Body of pancreas (tissue), 4 donors: ENCODE data around the gene DUS1L. TPM values are rescaled to one million over a fixed set of nuclear protein-coding genes. Genes with fewer than 3 reads are reported as not detected.

Source experiments
- ATAC-seq: fragments of 150-250 bp; one replicate; pipeline ENCODE4 v1.9.1; 2016
- DNase-seq, 4 donors: peaks; one replicate each; pipeline ENCODE4 v3.0.0-alpha.2; 2019
- H3K27ac ChIP-seq, 4 donors: fragments of 200-600 bp; sonication (generic); 1 replicate in 3 of 4; 2 replicates in 1 of 4; pipeline versions ENCODE4 v1.5.1 to v1.6.1; 2016 to 2019; ENCODE audit warnings: mild to moderate bottlenecking in 1 of 4, mixed read lengths in 1 of 4, moderate library complexity in 1 of 4
- H3K27me3 ChIP-seq, 2 donors: fragments of 200-600 bp; sonication (generic); one replicate each; pipeline ENCODE4 v1.6.0; 2016; ENCODE audit warnings: mild to moderate bottlenecking in 1 of 2
- H3K36me3 ChIP-seq, 2 donors: fragments of 200-600 bp; sonication (generic); replicated peaks in 1 of 2; 2 replicates each; pipeline ENCODE4 v1.5.1; 2016; ENCODE audit warnings: low read depth in 2 of 2; ENCODE audit not compliant: insufficient read depth in 1 of 2
- H3K4me1 ChIP-seq: fragments of 200-600 bp; sonication (generic); one replicate; pipeline ENCODE4 v1.6.0; 2016
- H3K4me3 ChIP-seq, 2 donors: fragments of 200-600 bp; sonication (generic); 1 replicate in 1 of 2; 2 replicates in 1 of 2; pipeline ENCODE4 v1.5.1; 2016 to 2019
- H3K9me3 ChIP-seq, 3 donors: fragments of 200-600 bp; sonication (generic); 1 replicate in 2 of 3; 2 replicates in 1 of 3; pipeline ENCODE4 v1.5.1; 2016
- POLR2A ChIP-seq, 3 donors: fragments of 450-650 bp; IDR thresholded peaks; one replicate each; pipeline ENCODE4 v1.6.1; 2016; ENCODE audit warnings: antibody characterized with exemption in 3 of 3, mild to moderate bottlenecking in 2 of 3
- WGBS, 2 donors: methylation state at CpG; one replicate each; pipeline ENCODE4 v1.1.5; 2017; 5-methylcytosine and 5-hydroxymethylcytosine counted together
- intact Hi-C: fragments of 100-400 bp; cut with DNase I; formaldehyde crosslinking; loops from one replicate; pipeline ENCODE4 v1.15.1; 2023
- total RNA-seq, 2 donors: library from RNA; depleted of rRNA; stranded (reverse); fragments of >200 nt; gene quantifications; one replicate each; pipeline ENCODE4 v1.1.0, GENCODE V29; 2016
- TF ChIP-seq, protein P1 (sequence below), 7 experiments: fragments of 450-650 bp in 4 of 7; fragments of 200-600 bp in 3 of 7; sonication (generic) in 3 of 7; IDR thresholded peaks; one replicate each; pipeline ENCODE4 v1.5.1; 2016 to 2019; ENCODE audit warnings: antibody characterized with exemption in 7 of 7

DUS1L gene
- total RNA-seq, 2 donors from 2014 or later, result 76.0 to 128 TPM

DNA sequence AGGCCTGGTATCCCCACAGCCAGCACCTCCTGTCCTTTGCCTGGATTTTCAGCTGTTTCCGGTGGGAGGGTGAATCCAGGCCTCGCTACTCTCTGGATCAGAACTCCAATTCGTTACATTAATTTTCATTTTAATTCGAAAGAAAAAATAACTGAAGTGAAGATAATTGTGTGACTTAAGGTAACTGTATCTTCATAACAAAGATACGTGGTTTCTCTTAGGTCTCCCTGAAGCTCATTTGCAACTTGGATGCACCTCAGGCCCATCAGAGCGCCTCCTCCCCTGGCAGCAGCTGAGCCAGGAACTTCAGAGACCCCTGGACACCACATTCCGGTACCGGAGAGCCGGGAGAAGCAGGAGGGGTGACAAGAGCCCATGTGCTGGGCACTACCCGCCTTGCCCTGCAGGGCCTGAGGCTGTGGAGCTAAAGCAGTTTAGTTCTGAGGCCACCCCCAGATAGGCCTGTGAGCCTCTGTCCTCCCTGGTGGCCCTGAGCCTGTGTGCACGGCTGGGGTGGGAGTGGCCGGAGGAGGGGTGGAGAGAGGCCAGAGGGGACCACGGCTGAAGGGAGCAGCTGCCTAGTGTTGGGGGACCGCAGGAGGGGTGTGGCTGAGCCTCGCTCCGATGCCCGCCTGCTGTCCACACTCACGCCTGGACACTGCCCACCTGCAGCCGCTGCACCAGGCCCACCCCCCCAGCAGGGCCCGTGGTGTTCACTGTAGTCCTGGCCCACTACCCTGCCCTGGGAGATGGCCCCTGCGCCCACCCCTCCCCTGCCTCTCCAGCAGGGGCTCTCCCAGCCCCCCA, 11.4 kb upstream of the DUS1L start:
- WGBS, 2 donors, result 79% methylated on average over 15 to 21 of the region's 21 CpGs
- Histone ChIP-seq H3K27ac (no peak overlapping the region), H3K9me3 (no peaks in the 10 kb centered on the region), H3K36me3 (peaks cover 0 to 8% of the 10 kb centered on the region in 2 donors), H3K27me3 (no peaks in the 10 kb centered on the region), H3K4me3 (no peak overlapping the region), H3K4me1 (no peaks in the 10 kb centered on the region)
- ATAC-seq (no peak), DNase-seq (no peak)
- TF ChIP-seq, protein P1, sequence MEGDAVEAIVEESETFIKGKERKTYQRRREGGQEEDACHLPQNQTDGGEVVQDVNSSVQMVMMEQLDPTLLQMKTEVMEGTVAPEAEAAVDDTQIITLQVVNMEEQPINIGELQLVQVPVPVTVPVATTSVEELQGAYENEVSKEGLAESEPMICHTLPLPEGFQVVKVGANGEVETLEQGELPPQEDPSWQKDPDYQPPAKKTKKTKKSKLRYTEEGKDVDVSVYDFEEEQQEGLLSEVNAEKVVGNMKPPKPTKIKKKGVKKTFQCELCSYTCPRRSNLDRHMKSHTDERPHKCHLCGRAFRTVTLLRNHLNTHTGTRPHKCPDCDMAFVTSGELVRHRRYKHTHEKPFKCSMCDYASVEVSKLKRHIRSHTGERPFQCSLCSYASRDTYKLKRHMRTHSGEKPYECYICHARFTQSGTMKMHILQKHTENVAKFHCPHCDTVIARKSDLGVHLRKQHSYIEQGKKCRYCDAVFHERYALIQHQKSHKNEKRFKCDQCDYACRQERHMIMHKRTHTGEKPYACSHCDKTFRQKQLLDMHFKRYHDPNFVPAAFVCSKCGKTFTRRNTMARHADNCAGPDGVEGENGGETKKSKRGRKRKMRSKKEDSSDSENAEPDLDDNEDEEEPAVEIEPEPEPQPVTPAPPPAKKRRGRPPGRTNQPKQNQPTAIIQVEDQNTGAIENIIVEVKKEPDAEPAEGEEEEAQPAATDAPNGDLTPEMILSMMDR (IDR thresholded peaks at IDR 0.05), result no peak
- no peak for TF ChIP-seq POLR2A (IDR thresholded peaks at IDR 0.05)
- intact Hi-C loops, result no loop called here

DNA sequence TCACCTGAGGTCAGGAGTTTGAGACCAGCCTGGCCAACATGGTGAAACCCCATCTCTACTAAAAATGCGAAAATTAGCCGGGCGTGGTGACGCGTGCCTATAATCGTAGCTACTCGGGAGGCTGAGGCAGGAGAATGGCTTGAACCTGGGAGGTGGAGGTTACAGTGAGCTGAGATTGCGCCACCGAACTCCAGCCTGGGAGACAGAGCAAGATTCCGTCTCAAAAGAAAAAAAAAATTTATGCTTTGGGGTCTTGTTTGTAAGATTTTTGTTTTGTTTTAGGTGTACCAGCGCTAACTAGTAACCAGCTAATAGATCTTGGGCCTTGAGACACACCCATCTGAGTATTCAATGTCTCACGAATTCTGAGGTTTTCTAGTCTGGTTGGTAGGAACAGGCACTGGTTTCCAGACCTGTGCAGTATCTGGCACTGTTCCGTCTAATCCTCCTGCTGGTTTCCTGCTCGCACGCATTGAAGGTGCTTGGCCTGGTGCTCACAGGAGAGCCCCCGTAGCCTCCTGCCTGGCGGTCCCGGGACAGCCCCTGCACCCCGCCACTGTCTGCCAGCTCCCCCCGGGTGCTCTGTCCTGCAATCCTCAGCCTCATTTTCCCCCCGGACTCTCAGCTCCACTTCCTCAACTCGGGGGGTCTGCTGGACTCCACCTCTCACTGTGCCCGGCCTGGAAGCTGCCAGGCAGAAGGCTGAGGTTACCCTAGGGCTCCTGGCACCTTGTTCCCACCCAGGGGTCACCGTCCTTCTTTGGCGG, 10.6 kb upstream of the DUS1L start:
- ATAC-seq, result no peak
- DNase-seq, result no peak
- peaks cover 0 to 8% of the 10 kb centered on the region in 2 donors for H3K36me3 ChIP-seq
- TF ChIP-seq, protein P1 (IDR thresholded peaks at IDR 0.05), result no peak
- TF ChIP-seq POLR2A (IDR thresholded peaks at IDR 0.05), result no peak
- no peak overlapping the region for H3K4me3 ChIP-seq
- no peaks in the 10 kb centered on the region for H3K27me3 ChIP-seq
- intact Hi-C loops, result no loop called here
- H3K27ac ChIP-seq, result no peak overlapping the region
- no peaks in the 10 kb centered on the region for H3K9me3 ChIP-seq
- 77 to 87% methylated on average over 17 to 25 of the region's 25 CpGs for WGBS, 2 donors
- H3K4me1 ChIP-seq, result no peaks in the 10 kb centered on the region

DNA sequence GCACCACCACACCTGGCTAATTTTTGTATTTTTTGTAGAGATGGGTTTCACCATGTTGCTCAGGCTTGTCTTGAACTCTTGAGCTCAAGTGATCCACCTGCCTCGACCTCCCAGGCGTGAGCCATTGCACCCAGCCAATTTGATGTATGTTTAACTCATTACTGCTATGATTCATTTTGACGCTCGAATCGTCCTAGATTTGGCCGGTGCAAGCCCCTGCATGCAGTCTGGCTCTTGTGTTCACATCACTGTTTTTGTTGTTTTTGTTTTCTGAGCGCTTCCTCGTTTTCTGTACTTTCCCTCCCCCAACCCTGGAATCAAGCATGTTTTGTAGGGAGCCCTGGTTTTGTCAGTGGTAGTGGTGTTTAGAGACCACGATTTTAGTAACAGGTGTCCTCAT, 7.8 kb upstream of the DUS1L start:
- Histone ChIP-seq H3K36me3 (no peaks in the 10 kb centered on the region), H3K27ac (no peak overlapping the region), H3K27me3 (no peaks in the 10 kb centered on the region), H3K4me3 (no peak overlapping the region), H3K4me1 (no peaks in the 10 kb centered on the region), H3K9me3 (no peaks in the 10 kb centered on the region)
- ATAC-seq, result no peak
- TF ChIP-seq, protein P1 (IDR thresholded peaks at IDR 0.05), result no peak
- TF ChIP-seq POLR2A (IDR thresholded peaks at IDR 0.05), result no peak
- WGBS, 2 donors, result 71 to 78% methylated on average over 9 of the region's 9 CpGs
- no peak for DNase-seq
- intact Hi-C loops, result no loop called here

GRCh38 chr17:82072827-82073226, 7.2 kb upstream of the DUS1L start:
- no peak for DNase-seq
- TF ChIP-seq, protein P1 (IDR thresholded peaks at IDR 0.05), result no peak
- TF ChIP-seq POLR2A (IDR thresholded peaks at IDR 0.05), result no peak
- intact Hi-C loops, result no loop called here
- H3K4me3 ChIP-seq, result no peak overlapping the region
- no peaks in the 10 kb centered on the region for H3K36me3 ChIP-seq
- ATAC-seq, result no peak
- H3K27ac ChIP-seq, result no peak overlapping the region
- no peaks in the 10 kb centered on the region for H3K4me1 ChIP-seq
- no peaks in the 10 kb centered on the region for H3K27me3 ChIP-seq
- WGBS, 2 donors, result 79 to 82% methylated on average over 6 of the region's 6 CpGs
- no peaks in the 10 kb centered on the region for H3K9me3 ChIP-seq
